Measurements from ENCODE around the gene TMEM165. TPM values are rescaled to one million over a fixed set of nuclear protein-coding genes. Genes with fewer than 3 reads are reported as not detected.

The TMEM165 gene
- total RNA-seq, 1 donor from 2014 or later: 90.5 TPM

DNA sequence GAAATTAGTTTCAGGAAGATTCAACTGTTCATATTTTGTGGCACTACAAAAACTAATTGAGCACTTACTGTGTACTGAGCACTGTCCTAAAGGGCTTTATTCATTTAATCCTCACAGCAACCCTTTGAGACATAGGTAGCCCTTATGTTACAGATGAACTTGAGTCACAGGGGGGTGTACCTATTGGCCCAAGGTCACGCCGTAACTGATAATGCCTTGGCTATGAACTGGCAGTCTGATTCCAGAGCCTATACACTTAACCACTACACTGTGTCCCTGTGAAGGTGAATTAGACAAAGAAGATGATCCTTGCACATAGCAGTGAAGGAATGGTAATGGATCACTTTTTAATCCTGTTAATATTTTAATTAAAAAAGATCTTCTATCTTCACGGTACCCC, 12.0 kb downstream of the TMEM165 start:
- DNase-seq: no peak

DNA sequence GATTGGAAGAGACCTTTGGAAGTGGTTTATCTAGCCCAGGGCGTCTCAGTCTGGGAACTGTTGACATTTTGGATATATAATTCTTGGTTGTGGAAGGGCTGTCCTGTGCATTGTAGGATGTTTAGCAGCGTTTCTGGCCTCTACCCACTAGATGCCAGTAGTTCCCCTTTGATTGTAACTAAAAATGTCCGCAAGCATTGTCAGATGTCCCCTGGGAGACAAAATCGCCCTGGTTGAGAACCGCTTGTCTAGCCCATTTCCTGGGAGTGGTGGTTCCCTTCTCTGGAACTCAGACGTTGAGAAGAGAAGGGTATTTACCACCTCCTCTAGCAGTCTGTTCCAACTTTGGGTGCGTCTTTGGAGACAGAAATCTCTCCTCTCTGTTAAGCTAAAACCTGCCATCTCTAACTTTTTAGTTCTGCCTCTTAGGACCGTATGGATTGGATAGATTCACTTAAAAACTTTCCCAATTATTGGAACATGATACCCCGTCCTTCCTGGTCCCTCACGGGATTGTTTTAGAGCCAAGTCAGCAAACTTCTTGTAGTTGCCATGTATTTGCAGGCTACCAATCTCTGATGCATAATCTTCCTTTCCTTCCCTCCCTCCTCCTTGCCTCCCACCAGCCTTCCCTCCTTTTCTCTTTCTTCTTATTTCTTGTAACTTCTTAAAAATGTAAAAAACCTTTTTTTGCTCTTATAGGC, 13.9 kb downstream of the TMEM165 start:
- no peak for DNase-seq

DNA sequence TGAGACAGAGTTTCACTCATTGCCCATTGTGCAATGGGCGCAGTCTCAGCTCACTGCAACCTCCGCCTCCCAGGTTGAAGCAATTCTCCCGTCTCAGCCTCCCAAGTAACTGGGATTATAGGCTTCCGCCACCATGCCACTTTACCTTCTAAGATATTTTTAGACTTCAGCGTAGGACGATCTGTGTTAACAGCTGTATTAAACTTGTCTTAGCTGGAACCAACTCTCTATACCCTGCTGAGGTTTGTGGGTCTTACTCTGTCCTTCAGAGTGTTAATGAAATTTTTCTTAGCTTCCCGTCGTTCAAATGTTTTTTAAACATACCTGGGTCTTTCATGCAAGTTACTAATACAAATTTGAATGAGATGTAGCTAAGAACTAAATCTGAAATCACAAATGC, 14.7 kb downstream of the TMEM165 start:
- DNase-seq: no peak

DNA sequence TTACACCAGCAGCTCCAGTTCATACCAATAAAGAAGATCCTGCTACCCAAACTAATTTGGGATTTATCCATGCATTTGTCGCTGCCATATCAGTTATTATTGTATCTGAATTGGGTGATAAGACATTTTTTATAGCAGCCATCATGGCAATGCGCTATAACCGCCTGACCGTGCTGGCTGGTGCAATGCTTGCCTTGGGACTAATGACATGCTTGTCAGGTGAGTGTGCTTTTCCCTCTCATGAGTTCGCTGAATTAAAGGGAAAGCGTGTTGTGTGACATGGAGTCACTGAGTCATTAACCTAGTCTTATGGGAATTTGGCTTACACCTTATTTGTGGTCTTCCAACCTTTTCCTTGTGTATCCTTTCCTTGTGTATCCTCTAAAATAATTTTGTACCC, 15.9 kb downstream of the TMEM165 start:
- no peak for DNase-seq

DNA sequence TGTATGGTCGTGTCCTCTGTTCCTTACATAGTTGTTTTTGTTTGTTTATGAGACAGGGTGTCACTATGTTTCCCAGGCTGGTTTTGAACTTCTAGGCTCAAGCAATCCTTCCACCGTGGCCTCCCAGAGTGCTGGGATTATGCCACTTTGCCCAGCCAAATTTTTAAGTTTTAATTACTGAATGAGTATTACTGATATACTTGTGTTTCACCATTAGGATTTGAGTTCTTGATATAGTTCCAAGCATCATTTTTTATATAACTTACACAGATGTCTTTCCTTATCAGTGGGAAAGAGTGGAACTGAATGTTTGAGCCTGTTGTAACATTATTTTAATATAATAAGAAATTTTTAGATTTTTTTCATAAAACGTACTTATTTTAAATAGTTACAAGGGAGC, 20.4 kb downstream of the TMEM165 start:
- no peak for DNase-seq

DNA sequence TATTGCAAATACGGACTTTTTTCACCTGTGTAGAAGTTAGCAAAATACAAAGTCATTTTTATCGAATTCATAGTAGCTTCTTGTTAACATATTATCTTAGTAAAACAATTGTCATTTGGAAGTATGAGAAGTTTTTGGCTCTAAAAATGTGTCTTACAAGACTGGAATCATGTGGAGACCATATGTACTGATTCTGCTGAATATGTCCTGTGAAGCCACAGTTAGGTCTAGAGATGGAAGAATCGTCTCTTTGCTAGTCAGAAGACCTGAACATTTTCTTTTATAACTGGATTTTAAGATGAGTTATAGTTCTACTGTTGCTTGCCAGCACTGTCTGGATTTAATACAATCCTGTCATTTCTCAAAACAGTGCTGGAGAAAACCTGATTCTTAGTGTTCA, 29.0 kb downstream of the TMEM165 start:
- peak; percentile 59 for DNase-seq

DNA sequence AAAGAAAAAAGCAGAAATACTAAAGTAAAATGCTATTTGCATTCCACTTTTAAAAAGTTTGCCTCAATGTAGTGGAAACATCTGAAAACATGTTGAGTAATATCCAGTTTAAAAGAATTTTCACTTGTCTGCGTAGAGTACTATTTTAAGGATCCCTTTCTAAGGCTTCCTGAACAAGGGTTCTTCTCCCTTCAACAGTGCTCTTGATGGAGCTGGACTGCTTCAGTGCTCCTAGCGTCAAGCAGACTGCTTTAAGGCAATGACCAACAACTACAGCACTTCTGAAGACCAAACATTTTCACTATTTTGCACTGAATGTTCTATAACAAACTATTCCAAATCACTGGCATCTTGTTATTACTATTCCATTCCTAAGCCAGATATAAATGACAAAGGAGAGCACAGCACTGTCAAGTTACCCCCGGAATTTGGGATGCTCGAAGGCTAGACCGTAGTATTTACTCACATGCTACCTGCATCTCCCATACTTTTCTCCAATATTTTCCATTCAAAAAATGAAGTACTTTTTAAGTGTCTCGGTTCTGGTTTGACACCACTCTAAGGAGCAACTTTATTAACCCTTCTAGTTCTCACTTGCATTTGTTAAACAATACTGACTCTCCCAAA, 36.1 kb downstream of the TMEM165 start:
- no peak for DNase-seq

DNA sequence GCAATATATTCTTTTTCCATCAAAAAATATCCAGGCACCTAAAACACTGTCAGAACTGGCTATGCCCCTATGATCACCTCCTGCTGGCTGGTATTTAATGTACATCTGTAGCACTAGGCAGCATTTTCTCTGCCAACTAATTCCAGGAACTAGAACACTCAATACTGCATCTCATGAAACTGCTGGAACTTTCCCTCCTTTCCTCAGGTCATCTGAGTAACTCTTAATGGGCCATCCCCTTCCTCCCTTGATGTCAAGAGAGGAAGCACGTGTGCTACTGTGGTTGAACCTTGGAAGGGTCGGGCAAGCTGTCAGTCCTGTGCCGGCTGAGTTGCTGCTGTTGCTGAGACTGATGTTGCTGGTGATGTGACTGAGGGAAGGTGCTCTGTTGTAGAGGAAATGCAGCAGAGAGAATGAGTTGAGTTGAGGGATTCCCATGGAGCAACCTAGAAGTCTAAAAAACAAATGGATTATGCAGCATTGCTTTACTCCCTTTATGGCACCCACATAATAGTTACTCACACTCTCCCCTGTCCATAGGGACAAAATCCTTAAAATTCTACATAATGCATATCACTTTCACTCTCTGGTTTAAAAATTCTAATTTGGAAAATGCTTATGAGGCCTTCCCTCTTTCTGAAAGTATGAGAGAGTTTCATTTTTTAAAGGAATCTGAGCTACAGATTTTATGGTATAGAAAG, 39.5 kb downstream of the TMEM165 start:
- DNase-seq: no peak

DNA sequence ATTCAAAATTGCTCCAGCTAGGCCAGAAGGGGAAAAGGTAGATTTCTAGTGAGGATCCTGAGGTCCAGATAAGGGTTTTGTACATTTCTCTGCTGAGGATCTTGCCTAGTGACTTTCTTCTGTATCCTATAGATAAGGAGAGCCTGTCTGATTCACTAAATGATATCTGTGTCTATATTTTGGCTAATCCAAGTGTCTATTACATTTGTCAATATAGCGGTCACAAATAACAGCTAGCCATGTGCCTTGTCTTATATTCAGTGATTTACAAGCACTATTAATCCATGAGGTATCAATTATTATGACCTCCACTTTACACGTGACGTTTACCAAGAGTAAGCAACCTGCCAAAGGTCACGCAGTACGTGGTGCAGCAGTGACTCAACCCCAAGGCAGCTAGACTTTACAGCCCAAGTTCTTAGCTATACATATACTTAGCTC, 41.6 kb downstream of the TMEM165 start:
- DNase-seq: no peak

DNA sequence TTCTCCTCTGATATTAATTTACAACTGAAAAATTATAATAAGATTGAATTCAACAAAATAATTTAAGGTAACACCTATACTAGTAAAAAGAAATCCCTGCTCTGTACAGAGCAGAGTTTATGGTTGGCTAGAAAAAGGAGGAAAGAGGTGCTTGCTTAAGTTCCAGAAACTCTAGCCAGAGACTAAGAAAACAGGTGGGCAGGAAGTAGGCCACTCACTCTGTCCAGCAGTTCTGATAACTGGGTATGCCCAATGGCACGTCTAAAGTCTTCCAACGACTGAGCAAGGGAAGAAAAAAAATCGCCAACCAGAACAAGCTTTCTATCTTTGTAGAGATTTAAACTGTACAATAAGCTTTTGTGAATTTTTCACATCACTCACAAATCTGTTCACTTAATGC, 42.1 kb downstream of the TMEM165 start:
- DNase-seq: no peak

DNA sequence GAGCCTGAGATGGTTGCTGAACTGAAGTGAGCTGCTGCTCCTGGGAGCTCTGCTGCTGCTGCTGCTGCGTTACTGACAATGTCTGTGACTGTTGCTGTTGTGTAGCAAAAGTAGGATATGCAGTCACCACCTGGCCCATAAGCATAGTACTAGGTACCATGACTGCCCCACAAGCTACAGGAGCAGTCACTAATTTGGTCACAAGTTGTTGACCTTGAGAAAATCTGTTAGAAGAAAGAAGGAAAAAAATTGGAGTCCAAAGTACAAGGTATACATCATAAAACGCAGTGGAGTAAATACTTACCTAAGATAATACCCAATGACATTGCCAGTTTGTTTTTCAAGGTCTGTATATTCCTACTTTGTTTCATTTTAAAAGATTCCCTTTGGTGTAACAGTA, 42.6 kb downstream of the TMEM165 start:
- DNase-seq: no peak

DNA sequence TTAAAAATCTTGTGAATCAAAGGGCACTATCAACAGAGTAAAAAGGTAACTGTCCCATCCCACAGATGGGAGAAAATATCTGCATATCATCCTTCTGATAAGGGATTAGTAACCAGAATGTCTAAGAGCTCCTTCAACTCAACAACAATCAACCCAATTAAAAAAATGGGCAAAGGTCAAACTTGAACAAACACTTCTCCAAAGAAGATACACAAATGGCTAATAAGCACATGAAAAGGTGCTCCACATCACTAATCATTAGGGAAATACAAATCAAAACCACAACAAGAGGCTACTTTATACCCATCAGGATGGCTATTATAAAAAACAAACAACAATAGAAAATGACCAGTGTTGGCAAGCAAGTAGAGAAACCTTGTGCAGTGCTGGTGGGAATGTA, 43.3 kb downstream of the TMEM165 start:
- DNase-seq: no peak

DNA sequence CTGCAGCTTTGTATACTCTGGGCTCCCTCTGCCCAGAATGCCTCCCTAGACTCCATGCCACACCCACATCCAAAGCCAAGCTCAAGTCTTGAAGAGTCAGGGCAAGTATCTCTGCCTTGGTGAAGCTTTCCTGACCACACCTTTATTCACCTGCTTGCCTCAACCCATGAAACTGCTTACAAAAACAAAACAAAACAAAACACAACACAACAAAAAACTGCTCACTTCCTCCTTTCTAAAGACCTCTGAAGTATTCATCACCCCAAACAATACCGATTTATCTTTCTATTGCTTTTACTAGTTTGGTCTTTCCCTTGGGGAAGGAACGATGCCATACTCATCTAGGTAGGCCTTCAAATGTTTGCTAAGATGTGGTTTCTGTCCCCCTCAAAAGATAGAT, 45.0 kb downstream of the TMEM165 start:
- DNase-seq: no peak

DNA sequence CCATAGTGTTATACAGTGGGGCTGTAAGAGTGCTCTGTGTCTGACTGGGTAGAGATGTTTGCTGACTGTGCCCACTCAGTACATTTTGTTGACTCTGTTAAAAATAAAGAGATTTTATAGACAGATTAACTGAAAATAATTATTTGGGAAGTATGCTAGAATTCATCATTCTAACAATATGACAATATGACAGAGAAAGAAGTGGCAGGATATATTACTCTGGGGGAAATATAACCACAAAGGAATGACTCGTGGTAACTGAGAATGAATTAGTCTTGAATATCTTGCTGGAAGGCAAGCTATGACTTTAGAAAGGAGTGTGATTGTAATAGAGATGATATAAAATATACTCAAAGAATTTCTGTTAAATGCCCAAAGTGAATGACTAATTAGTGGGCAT, 46.8 kb downstream of the TMEM165 start:
- DNase-seq: no peak

DNA sequence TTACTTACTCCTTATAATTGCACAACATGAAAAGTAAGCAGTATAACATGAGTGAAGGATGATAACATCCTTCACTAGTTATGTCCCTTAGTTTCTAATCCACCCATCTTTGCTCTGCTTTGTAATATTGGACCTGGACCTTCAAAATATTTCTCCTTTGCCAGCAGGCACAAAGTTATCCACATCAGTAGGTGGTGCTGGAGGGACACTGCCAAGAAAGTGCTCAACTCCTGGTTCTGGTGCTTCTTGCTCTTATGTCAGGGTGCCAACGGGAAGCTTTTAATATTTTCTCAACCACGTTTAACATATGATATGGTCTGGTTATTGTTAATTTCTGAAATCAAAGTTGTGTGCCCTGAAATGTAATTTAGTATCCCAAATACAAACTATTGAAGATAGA, 49.1 kb downstream of the TMEM165 start:
- no peak for DNase-seq

DNA sequence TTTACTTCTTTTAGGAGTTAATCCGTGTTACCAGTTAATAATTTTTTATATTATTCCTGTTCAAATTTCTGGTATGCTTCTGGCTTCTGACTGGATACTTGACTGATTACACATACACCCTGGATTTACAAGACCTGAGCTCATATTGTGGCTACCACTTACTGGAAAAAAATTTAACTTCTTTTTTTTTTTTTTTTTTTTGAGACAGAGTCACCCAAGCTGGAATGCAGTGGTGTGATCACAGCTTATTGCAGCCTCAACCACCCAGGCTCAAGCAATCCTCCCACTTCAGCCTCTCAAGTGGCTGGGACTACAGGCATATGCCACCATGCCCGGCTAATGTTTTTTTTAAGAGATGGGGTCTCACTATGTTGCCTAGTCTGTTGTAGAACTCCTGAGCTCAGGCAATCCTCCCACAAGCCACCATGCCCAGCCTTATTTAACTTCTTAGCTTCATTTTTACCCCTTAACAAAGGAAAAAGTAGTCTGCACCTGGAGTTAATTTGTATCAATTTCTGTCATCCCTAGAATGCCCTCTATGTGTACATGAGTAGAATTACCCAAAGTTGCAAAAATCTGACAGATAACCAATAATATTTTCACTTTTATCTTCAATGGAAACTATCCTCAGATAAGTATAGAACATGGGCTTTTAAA, 50.3 kb downstream of the TMEM165 start:
- DNase-seq: no peak

DNA sequence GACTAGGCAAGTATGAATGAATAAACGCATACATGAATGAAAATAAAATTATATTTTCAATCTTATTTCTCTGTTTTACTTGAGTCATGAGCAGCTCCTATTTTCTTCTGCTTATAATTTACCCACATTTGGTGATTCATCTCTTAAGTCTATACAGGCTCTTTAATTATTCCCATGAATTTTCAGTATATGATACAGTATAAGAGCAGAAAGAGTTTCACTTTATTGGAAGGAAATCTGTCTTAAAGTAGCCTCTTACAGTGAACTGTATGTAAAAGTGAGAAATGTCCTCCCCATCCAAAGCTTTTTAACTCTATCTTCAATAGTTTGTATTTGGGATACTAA, 50.8 kb downstream of the TMEM165 start:
- no peak for DNase-seq

DNA sequence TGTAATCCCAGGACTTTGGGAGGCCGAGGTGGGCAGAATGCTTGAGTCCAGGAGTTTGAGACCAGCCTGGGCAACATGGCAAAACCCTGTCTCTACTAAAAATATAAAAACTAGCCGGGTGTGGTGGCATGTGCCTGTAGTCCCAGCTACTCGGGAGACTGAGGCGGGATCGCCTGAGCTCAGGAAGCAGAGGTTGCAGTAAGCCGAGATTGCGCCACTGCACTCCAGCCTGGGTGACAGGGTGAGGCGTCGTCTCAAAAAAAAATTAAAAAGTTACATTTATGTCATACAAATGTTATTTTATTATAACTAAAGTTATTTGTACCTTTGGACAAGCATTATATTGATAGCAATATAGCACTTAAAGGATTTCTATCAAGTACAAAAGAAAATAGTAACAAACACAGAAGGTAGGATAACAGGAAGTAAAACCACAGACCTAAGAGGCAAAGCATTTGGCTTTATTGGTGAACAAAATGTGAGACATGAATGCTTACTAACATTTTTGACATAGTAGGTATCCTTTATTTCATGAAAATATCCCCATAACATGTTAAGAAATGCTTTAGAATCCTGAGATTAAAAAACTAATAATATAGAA, 51.5 kb downstream of the TMEM165 start:
- no peak for DNase-seq

DNA sequence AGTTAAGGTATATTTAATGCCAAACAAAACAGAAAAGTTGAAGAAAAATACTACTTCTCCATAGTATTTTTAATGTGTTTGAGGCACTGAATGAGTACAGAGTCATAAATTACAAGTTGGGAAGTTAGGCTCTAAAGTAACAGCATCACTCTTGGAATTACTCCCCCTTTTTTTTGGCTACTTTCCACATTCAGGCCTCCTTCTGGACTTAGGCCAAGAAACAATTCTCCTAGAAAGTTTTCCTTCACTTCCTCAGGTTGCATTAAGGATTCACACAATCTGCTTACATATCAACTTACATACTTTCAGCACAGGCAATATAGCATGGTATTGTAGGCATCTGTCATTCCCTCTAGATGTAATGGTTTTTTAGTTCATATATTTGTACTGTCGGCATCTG, 52.1 kb downstream of the TMEM165 start:
- no peak for DNase-seq

DNA sequence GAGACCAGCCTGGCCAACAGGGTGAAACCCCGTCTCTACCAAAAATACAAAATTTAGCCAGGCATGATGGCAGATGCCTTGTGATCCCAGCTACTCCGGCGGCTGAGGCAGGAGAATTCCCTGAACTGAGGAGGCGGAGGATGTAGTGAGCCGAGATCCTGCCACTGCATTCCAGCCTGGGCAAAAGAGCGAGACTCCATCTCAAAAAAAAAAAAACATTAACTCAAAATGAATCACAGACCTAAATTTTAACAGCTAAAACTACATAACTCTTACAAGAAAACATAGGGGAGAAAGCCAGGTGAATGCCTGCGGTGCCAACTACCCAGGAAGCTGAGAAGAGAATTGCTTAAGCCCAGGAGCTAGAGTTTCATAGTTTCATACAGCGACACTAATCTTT, 54.8 kb downstream of the TMEM165 start:
- no peak for DNase-seq

DNA sequence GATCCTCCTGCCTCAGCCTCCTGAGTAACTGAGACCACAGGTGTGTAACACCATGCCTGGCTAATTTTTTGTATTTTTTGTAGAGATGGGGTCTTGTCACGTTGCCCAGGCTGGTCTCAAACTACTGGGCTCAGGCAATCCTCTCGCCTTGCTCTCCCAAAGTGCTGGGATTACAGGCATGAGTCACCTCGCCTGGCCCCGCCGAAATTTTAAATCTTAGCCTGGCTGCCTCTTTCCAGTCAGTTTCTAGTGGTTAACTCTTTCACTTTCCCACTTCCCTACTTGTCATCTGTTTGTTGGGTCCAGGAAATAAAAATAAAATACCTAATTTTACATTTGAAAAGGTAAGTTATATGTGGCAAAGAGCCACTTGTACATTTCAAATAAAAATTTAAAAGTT, 62.4 kb downstream of the TMEM165 start:
- no peak for DNase-seq

DNA sequence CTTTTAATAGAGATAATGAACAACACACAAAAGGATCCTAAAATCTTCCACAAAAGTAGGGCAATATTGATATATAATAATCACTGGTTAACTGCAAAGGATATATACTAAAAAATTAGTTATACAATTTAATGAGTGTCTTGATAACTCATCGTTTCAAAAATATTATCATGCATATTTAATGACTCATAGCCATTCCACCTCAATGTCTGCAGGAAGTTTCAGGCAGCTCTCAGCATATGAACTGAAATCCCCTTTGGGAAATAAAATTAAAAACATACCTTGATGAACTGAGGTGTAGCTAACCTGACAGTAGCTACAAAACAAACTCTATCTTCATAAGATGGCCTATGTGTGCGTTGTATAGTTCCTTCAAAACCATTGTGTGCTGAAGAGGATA, 62.9 kb downstream of the TMEM165 start:
- no peak for DNase-seq

DNA sequence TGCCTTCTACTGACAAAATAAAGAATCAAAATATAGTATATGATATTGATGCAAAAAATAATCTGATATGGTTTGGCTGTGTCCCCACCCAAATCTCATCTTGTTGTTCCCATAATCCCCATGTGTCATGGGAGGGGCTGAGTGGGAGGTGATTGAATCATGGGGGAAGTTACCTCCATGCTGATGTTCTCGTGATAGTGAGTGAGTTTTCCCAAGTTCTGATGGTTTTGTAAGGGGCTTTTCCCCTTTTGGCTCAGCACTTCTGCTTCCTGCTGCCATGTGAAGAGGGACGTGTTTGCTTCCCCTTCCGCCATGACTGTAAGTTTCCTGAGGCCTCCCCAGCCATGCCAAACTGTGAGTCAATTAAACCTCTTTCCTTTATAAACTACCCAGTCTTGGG, 70.2 kb downstream of the TMEM165 start:
- no peak for DNase-seq
